ENCODE data around the gene CKAP5.
A peak's percentile ranks its signal among the peaks of the same experiment; 100 is the strongest.

The CKAP5 gene

DNA sequence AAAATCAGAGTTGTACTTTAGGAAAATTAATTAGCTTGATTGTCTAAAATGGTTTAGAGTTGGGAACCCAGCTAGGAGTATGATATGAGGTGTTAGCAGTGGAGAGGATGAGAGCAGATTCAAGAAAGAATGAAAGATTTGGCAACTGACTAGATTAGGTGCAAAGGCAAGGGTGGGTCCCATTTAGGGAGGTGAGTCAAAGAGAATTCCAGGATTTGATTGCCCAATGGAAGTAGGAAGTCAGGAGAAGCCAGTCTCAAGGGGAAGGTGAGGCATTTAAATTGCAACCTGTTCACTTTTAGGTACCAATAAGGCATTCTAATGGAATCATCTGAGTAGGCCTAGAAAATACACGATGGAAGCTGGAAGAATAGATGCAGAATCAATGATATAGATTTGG lies 3.6 kb upstream of the CKAP5 start:
- no peaks in the 10 kb centered on the region for H3K9me3 ChIP-seq (ENCODE audit: control insufficient read depth, low read length)

DNA sequence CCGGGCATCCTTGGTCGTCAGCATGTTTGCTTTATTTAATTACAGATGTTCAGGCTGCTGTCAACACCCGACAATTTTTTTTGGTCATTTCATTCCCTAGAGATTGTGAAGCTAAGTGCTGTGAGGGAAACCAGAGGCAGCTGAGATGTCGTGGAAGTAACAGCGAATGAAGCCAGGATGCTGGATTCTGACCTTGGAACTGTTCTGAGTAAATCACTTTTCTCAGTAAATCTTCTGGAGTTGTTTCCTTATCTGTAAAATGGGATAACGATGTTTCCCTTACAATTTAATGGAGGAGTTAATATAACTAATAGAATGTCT lies 390 bp upstream of the CKAP5 start:
- Histone ChIP-seq H3K36me3 (ENCODE audit: control insufficient read depth, insufficient read depth, low read length) (no peaks in the 10 kb centered on the region), H3K4me1 (ENCODE audit: control insufficient read depth, insufficient read depth, low read length) (no peaks in the 10 kb centered on the region), H3K9me3 (ENCODE audit: control insufficient read depth, low read length) (no peaks in the 10 kb centered on the region), H3K4me3 (ENCODE audit: low read length) (peak overlapping the region; percentile 53), H3K9ac (ENCODE audit: low read length) (peak overlapping the region; percentile 41), H3K27me3 (ENCODE audit: control insufficient read depth, insufficient read depth, low read length) (no peaks in the 10 kb centered on the region)

More for the DNA sequence above, 3.6 kb upstream of the CKAP5 start:
- no peak overlapping the region for H3K4me3 ChIP-seq (ENCODE audit: low read length)
- no peaks in the 10 kb centered on the region for H3K36me3 ChIP-seq (ENCODE audit: control insufficient read depth, insufficient read depth, low read length)
- H3K4me1 ChIP-seq (ENCODE audit: control insufficient read depth, insufficient read depth, low read length): no peaks in the 10 kb centered on the region
- no peaks in the 10 kb centered on the region for H3K27me3 ChIP-seq (ENCODE audit: control insufficient read depth, insufficient read depth, low read length)
- H3K9ac ChIP-seq (ENCODE audit: low read length): no peak overlapping the region

DNA sequence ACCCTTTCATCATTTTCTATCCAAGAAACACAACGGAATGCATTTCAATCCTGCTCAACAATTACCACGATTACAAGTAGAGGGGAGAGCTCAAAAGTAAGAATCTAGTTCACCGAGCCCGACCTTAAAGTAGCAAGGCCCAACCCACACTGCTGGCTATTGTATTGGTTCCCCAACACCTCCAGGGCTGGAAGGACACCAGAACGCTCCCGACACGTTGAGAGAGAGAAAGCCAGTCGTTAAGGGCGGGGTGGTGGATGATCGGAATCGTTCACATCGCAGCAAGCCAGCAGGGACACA lies 690 bp downstream of the CKAP5 start:
- peak overlapping the region; percentile 80 for H3K9ac ChIP-seq (ENCODE audit: low read length)
- no peaks in the 10 kb centered on the region for H3K36me3 ChIP-seq (ENCODE audit: control insufficient read depth, insufficient read depth, low read length)
- no peaks in the 10 kb centered on the region for H3K4me1 ChIP-seq (ENCODE audit: control insufficient read depth, insufficient read depth, low read length)
- H3K4me3 ChIP-seq (ENCODE audit: low read length): peak overlapping the region; percentile 78
- H3K9me3 ChIP-seq (ENCODE audit: control insufficient read depth, low read length): no peaks in the 10 kb centered on the region
- H3K27me3 ChIP-seq (ENCODE audit: control insufficient read depth, insufficient read depth, low read length): no peaks in the 10 kb centered on the region

DNA sequence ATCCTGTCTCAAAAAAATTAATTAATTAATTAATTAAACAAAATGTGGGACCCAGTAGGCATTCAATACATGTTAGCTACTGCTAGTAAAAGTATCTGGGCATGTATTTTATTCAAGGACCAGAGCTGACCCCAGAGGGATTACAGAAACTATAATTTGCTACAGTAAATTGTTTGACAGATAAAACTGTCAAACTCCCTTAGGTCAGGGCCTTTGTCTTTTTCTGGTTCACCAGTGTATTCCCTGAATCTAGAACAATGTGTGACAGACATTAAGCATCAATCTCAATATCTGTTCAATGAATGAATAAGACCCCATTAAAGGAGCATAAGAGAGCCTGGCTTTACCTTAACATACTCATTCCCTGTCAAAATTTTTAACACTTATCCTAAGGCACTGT lies 6.0 kb downstream of the CKAP5 start:
- no peaks in the 10 kb centered on the region for H3K27me3 ChIP-seq (ENCODE audit: control insufficient read depth, insufficient read depth, low read length)
- peaks cover 12% of the 10 kb centered on the region for H3K4me1 ChIP-seq (ENCODE audit: control insufficient read depth, insufficient read depth, low read length)
- no peak overlapping the region for H3K9ac ChIP-seq (ENCODE audit: low read length)
- H3K36me3 ChIP-seq (ENCODE audit: control insufficient read depth, insufficient read depth, low read length): no peaks in the 10 kb centered on the region
- no peak overlapping the region for H3K4me3 ChIP-seq (ENCODE audit: low read length)
- no peaks in the 10 kb centered on the region for H3K9me3 ChIP-seq (ENCODE audit: control insufficient read depth, low read length)

DNA sequence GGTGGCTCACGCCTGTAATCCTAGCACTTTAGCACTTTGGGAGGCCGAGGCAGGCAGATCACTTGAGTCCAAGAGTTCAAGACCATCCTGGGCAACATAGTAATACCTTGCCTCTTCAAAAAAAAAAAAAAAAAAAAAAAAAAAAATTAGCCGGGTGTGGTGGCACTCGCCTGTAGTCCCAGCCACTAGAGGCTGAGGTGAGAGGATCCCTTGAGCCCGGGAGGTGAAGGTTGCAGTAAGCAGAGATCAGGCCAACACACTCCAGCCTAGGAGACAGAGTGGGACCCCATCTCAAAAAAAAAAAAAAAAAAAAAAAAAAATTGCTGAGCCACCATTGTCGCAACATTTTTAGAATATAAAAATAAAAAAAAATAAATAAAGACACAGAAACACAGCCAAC lies 7.6 kb downstream of the CKAP5 start:
- no peaks in the 10 kb centered on the region for H3K36me3 ChIP-seq (ENCODE audit: control insufficient read depth, insufficient read depth, low read length)
- H3K9me3 ChIP-seq (ENCODE audit: control insufficient read depth, low read length): no peaks in the 10 kb centered on the region
- H3K4me3 ChIP-seq (ENCODE audit: low read length): no peak overlapping the region
- H3K27me3 ChIP-seq (ENCODE audit: control insufficient read depth, insufficient read depth, low read length): no peaks in the 10 kb centered on the region
- peaks cover 12% of the 10 kb centered on the region for H3K4me1 ChIP-seq (ENCODE audit: control insufficient read depth, insufficient read depth, low read length)
- no peak overlapping the region for H3K9ac ChIP-seq (ENCODE audit: low read length)

DNA sequence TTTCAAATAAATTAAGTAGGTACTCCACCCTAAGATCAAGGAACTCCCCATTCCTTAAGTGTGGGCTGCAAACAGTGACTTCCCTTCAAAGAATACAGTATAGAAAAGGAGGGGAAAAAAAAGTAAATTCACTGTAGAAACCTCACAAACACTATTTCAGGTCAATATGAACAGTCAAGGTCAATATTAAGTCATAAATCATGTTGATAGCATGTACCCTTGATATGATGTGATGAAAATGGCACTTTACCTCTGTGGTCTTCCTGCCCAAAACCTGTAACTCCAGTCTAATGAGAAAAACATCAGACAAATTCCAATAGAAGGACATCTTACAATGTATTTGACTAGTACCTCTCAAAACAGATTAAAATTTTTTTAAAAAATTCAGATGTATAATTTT lies 8.2 kb downstream of the CKAP5 start:
- no peaks in the 10 kb centered on the region for H3K36me3 ChIP-seq (ENCODE audit: control insufficient read depth, insufficient read depth, low read length)
- peaks cover 12% of the 10 kb centered on the region for H3K4me1 ChIP-seq (ENCODE audit: control insufficient read depth, insufficient read depth, low read length)
- no peaks in the 10 kb centered on the region for H3K9me3 ChIP-seq (ENCODE audit: control insufficient read depth, low read length)
- H3K9ac ChIP-seq (ENCODE audit: low read length): no peak overlapping the region
- no peak overlapping the region for H3K4me3 ChIP-seq (ENCODE audit: low read length)
- H3K27me3 ChIP-seq (ENCODE audit: control insufficient read depth, insufficient read depth, low read length): no peaks in the 10 kb centered on the region

DNA sequence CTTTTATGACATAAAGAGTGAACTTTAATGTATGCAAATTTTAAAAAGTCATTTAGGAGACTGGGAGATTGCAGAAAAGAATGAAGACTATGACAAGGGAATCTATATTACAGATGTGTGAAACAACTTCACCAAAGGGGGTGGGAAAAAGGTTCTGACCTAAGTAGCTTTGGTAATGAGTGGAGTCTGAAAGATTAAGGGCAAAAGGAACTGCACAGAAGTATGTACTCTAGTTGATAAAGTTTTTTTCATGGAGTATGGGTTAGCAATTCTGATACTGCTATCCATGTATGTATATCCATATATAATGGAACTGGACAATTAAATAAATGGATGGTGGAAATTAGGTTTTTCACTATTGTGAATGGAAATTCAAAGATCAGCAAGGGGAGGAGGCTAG lies 9.2 kb downstream of the CKAP5 start:
- Histone ChIP-seq H3K4me3 (ENCODE audit: low read length) (no peak overlapping the region), H3K9me3 (ENCODE audit: control insufficient read depth, low read length) (no peaks in the 10 kb centered on the region), H3K36me3 (ENCODE audit: control insufficient read depth, insufficient read depth, low read length) (no peaks in the 10 kb centered on the region), H3K4me1 (ENCODE audit: control insufficient read depth, insufficient read depth, low read length) (peaks cover 12% of the 10 kb centered on the region), H3K9ac (ENCODE audit: low read length) (no peak overlapping the region), H3K27me3 (ENCODE audit: control insufficient read depth, insufficient read depth, low read length) (no peaks in the 10 kb centered on the region)

DNA sequence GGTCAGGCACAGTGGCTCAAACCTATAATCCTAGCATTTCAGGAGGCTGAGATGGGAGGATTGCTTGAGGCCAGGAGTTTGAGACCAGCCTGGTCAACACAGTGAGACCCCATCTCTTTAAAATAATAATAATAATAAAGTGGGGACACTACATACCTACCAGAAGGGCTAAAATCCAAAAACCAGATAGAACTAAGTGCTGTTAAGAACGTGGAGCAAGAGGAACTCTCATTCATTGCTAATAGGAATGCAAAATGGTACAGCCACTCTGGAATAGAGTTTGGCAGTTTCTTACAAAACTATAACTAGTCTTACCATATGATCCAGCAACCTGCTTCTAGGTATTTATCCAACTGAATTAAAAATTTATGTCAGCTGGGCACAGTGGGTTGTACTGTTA lies 9.6 kb downstream of the CKAP5 start:
- Histone ChIP-seq H3K27me3 (ENCODE audit: control insufficient read depth, insufficient read depth, low read length) (no peaks in the 10 kb centered on the region), H3K9me3 (ENCODE audit: control insufficient read depth, low read length) (no peaks in the 10 kb centered on the region), H3K36me3 (ENCODE audit: control insufficient read depth, insufficient read depth, low read length) (no peaks in the 10 kb centered on the region), H3K9ac (ENCODE audit: low read length) (no peak overlapping the region), H3K4me1 (ENCODE audit: control insufficient read depth, insufficient read depth, low read length) (peaks cover 12% of the 10 kb centered on the region), H3K4me3 (ENCODE audit: low read length) (no peak overlapping the region)

DNA sequence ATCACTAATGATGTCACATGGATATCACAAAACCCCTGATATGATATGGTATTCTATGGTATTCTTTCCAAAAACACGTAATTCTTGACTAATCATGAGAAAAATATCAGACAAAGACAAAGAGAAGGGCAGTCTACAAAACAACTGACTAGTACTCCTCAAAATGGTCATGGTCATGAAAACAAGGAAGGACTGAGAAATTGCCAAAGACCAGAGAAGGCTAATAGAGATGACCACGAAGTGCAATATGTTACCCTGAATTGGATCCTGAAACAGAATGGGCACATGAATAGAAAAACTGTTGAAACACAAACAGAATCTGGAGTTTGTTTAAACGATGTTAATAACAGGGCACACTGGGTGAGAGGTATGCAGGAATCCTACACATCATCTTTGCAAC lies 10.2 kb downstream of the CKAP5 start:
- no peaks in the 10 kb centered on the region for H3K27me3 ChIP-seq (ENCODE audit: control insufficient read depth, insufficient read depth, low read length)
- no peaks in the 10 kb centered on the region for H3K9me3 ChIP-seq (ENCODE audit: control insufficient read depth, low read length)
- no peak overlapping the region for H3K9ac ChIP-seq (ENCODE audit: low read length)
- H3K4me1 ChIP-seq (ENCODE audit: control insufficient read depth, insufficient read depth, low read length): peaks cover 12% of the 10 kb centered on the region
- no peak overlapping the region for H3K4me3 ChIP-seq (ENCODE audit: low read length)
- H3K36me3 ChIP-seq (ENCODE audit: control insufficient read depth, insufficient read depth, low read length): no peaks in the 10 kb centered on the region

DNA sequence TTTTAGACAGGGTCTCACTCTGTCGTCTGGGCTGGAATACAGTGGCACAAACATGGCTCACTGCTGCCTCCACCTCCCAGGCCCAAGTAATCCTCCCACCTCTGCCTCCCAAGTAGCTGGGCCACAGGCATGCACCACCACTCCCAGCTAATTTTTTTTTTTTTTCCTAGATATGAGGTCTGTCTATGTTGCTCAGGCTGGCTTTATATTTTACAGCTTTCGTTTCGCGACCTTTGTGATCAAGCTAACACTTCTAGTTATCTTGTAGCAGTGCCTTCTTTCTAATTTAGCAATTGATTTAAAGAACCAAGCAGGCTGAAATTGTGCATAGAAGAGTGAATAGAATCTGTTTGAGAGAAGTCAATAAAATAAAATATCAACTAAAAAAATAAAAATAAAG lies 11.3 kb downstream of the CKAP5 start:
- H3K9me3 ChIP-seq (ENCODE audit: control insufficient read depth, low read length): no peaks in the 10 kb centered on the region
- H3K9ac ChIP-seq (ENCODE audit: low read length): no peak overlapping the region

DNA sequence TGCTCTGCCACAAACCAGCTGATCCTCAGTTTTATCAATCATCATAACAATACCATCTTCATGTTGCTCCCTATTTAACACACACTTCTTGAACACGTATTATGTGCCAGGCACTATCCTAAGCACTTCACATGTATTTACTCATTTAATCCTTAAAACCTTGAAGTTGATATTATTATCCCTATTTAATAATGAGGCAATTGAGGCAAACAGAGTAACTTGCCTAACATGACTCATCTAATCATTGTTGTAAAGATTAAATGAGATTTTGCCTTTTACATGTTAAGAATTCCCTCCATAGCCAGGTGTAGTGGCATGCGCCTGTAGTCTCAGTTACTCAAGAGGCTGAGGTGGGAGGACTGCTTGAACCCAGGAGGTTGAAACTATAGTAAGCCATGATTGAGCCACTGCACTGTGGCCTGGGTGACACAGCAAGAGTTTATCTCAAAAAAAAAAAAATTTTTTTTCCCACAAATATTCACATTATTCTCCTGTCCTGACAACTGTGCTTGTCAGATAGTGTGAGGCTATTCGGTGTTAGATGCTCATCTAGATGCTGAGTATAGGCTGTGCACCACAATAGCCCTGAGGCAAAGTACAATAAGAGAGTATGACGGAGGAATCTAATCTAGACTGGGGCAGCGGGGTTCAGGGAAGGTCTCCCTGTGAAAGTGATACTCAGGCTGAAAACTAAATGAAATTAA lies 13.4 kb downstream of the CKAP5 start:
- no peaks in the 10 kb centered on the region for H3K9me3 ChIP-seq (ENCODE audit: control insufficient read depth, low read length)
- no peak overlapping the region for H3K4me3 ChIP-seq (ENCODE audit: low read length)
- H3K27me3 ChIP-seq (ENCODE audit: control insufficient read depth, insufficient read depth, low read length): no peaks in the 10 kb centered on the region
- H3K4me1 ChIP-seq (ENCODE audit: control insufficient read depth, insufficient read depth, low read length): peaks cover 6% of the 10 kb centered on the region
- H3K36me3 ChIP-seq (ENCODE audit: control insufficient read depth, insufficient read depth, low read length): no peaks in the 10 kb centered on the region
- no peak overlapping the region for H3K9ac ChIP-seq (ENCODE audit: low read length)

More for the DNA sequence above, 11.3 kb downstream of the CKAP5 start:
- no peak overlapping the region for H3K4me3 ChIP-seq (ENCODE audit: low read length)
- peaks cover 12% of the 10 kb centered on the region for H3K4me1 ChIP-seq (ENCODE audit: control insufficient read depth, insufficient read depth, low read length)
- no peaks in the 10 kb centered on the region for H3K27me3 ChIP-seq (ENCODE audit: control insufficient read depth, insufficient read depth, low read length)
- no peaks in the 10 kb centered on the region for H3K36me3 ChIP-seq (ENCODE audit: control insufficient read depth, insufficient read depth, low read length)

DNA sequence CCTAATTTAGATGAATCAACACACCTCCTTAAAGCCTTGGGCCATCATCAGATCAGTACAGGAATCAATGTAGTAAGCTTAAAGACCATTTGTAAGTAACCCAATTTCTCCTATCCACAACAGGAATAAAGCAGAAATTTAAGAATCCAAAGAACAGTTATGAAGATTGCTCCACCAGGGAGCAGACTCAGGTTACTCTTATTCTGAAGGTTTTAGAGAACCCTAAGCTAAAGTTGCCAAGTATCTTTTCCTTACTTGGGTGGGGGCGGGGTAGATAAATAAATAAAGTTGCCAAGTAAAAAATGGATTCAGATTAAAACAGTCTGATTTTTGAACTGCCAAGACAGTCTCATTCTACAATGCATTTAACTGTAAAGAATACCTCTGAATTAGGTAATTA lies 18.1 kb downstream of the CKAP5 start:
- Histone ChIP-seq H3K4me1 (ENCODE audit: control insufficient read depth, insufficient read depth, low read length) (peaks cover 26% of the 10 kb centered on the region), H3K36me3 (ENCODE audit: control insufficient read depth, insufficient read depth, low read length) (no peaks in the 10 kb centered on the region)

More for the DNA sequence above, 18.1 kb downstream of the CKAP5 start:
- Histone ChIP-seq H3K4me3 (ENCODE audit: low read length) (no peak overlapping the region), H3K9me3 (ENCODE audit: control insufficient read depth, low read length) (no peaks in the 10 kb centered on the region), H3K27me3 (ENCODE audit: control insufficient read depth, insufficient read depth, low read length) (no peaks in the 10 kb centered on the region), H3K9ac (ENCODE audit: low read length) (no peak overlapping the region)
